ENCODE data around the gene SH3RF3.

DNA sequence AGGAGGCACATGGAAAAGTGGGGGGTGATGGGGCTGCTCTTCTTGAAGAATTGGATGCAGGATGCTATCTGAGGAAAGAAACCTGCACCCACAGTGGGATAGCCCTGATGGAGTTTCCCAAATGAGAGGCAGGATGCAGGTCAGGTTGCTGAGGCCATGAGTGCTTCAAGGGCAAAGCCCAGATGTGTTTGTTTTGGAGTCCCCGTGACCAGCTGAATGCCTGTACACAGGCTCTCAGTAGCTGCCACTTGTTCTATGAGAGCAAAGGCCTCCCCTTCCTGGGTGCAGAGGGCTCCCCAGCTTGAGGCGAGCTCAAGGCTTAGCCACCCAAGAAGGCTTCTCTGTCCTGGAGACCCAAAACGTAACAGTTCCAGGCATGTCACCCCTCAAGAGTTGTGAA, 292.1 kb downstream of the SH3RF3 start:
- TF ChIP-seq EP300 (IDR thresholded peaks at IDR 0.05), result no peak
- TF ChIP-seq, protein P1, sequence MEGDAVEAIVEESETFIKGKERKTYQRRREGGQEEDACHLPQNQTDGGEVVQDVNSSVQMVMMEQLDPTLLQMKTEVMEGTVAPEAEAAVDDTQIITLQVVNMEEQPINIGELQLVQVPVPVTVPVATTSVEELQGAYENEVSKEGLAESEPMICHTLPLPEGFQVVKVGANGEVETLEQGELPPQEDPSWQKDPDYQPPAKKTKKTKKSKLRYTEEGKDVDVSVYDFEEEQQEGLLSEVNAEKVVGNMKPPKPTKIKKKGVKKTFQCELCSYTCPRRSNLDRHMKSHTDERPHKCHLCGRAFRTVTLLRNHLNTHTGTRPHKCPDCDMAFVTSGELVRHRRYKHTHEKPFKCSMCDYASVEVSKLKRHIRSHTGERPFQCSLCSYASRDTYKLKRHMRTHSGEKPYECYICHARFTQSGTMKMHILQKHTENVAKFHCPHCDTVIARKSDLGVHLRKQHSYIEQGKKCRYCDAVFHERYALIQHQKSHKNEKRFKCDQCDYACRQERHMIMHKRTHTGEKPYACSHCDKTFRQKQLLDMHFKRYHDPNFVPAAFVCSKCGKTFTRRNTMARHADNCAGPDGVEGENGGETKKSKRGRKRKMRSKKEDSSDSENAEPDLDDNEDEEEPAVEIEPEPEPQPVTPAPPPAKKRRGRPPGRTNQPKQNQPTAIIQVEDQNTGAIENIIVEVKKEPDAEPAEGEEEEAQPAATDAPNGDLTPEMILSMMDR (IDR thresholded peaks at IDR 0.05), result no peak

Data from upper lobe of left lung (tissue), 4 donors.